Kidney (tissue), 14 donors: Measurements from ENCODE around the gene MED20. TPM values are rescaled to one million over a fixed set of nuclear protein-coding genes. Genes with fewer than 3 reads are reported as not detected.

ENCODE experiments used
- DNase-seq, 5 donors: peaks; one replicate each; pipeline ENCODE4 v3.0.0-alpha.2; 2013 to 2020
- FAIRE-seq: peaks from 2 replicates; lab custom pipeline; 2012; peaks lifted over from hg19 to GRCh38; lab: Jason Lieb, UNC
- H3K27ac ChIP-seq, 2 donors: one replicate each; pipeline ENCODE4 v1.7.0; 2013; ENCODE audit warnings: low read depth in 2 of 2, low read length in 2 of 2, inconsistent platforms in 1 of 2
- H3K27me3 ChIP-seq: one replicate; pipeline ENCODE4 v1.7.1; 2013; ENCODE audit warnings: low read length, inconsistent platforms; ENCODE audit not compliant: control insufficient read depth, insufficient read depth
- H3K36me3 ChIP-seq, 3 donors: one replicate each; pipeline versions ENCODE4 v1.7.0 to v1.7.1; 2013; ENCODE audit warnings: low read length in 3 of 3, control low read depth in 1 of 3, inconsistent platforms in 1 of 3; ENCODE audit not compliant: insufficient read depth in 3 of 3, control insufficient read depth in 2 of 3
- H3K4me1 ChIP-seq, 3 donors: one replicate each; pipeline versions ENCODE4 v1.7.0 to v1.7.1; 2013; ENCODE audit warnings: low read length in 3 of 3, inconsistent platforms in 1 of 3, low read depth in 1 of 3; ENCODE audit not compliant: control insufficient read depth in 2 of 3, insufficient read depth in 2 of 3
- H3K4me3 ChIP-seq, 3 donors: one replicate each; pipeline versions ENCODE4 v1.7.0 to v1.8.1; 2013; ENCODE audit warnings: low read length in 3 of 3, control low read depth in 1 of 3, inconsistent platforms in 1 of 3
- H3K9ac ChIP-seq, 3 donors: one replicate each; pipeline versions ENCODE4 v1.7.0 to v1.7.1; 2013; ENCODE audit warnings: low read length in 3 of 3, control low read depth in 1 of 3, inconsistent platforms in 1 of 3
- H3K9me3 ChIP-seq, 3 donors: one replicate each; pipeline versions ENCODE4 v1.7.0 to v1.7.1; 2013; ENCODE audit warnings: low read length in 3 of 3, control low read depth in 1 of 3, inconsistent platforms in 1 of 3; ENCODE audit not compliant: control insufficient read depth in 2 of 3, insufficient read depth in 1 of 3
- CTCF ChIP-seq: IDR thresholded peaks from 3 replicates; pipeline ENCODE4 v1.5.1; 2012; ENCODE audit warnings: mild to moderate bottlenecking, moderate library complexity, borderline replicate concordance; ENCODE audit not compliant: insufficient read depth; ENCODE audit errors: extremely low read depth
- intact Hi-C: fragments of 100-400 bp; cut with DNase I; formaldehyde crosslinking; loops from one replicate; pipeline ENCODE4 v1.11.1; 2022
- polyA plus RNA-seq: library from polyadenylated mRNA; stranded (reverse); fragments of 350-450 nt; fragmentation: Illumina TruSeq; extraction: RNeasy Lipid Tissue Mini Kit (QIAGEN cat#74804); gene quantifications from one replicate; pipeline ENCODE4 v1.2.3, GENCODE V29; 2014; ENCODE audit warnings: low read depth, low replicate concordance; ENCODE audit not compliant: insufficient read depth
- total RNA-seq: library from RNA; stranded (reverse); fragmentation: NEBNext Ultra II Directional; extraction: Animal tissue kit (Norgen Biotek cat#: 25700); gene quantifications from one replicate; pipeline ENCODE4 v1.2.1, GENCODE V29; 2021
- donor health status: control.
- donor health status: control.
- donor health status: control.
- donor health status: control.
- donor health status: control.
- donor health status: DM: yes; HTN: yes; CAD: no.
- donor health status: Normal renal cell carcinoma (clear cell type).

Gene MED20
- total and polyA plus RNA-seq, 2 donors from 2014 or later = 15.1 to 22.0 TPM

GRCh38 chr6:41914869-41915530 lies 5.9 kb downstream of the MED20 start:
- Histone ChIP-seq H3K4me1 (peaks cover 0 to 20% (median 13%) of the 10 kb centered on the region in 3 donors), H3K27me3 (no peaks in the 10 kb centered on the region), H3K27ac (peak overlapping the region in 1 of 2 donors; percentile 45), H3K4me3 (no peak overlapping the region), H3K9me3 (no peaks in the 10 kb centered on the region), H3K9ac (no peak overlapping the region), H3K36me3 (peaks cover 2 to 8% (median 2%) of the 10 kb centered on the region in 3 donors)
- TF ChIP-seq CTCF = no peak
- no peak for FAIRE-seq
- DNase-seq = peak in 2 of 5 donors; percentile 13
- intact Hi-C loops = no loop called here

GRCh38 chr6:41914343-41914742 lies 6.6 kb downstream of the MED20 start:
- no peak for TF ChIP-seq CTCF
- Histone ChIP-seq H3K36me3 (peaks cover 2 to 10% (median 2%) of the 10 kb centered on the region in 3 donors), H3K9ac (no peak overlapping the region), H3K9me3 (no peaks in the 10 kb centered on the region), H3K27ac (peak overlapping the region in 1 of 2 donors; percentile 5), H3K27me3 (no peaks in the 10 kb centered on the region), H3K4me1 (peaks cover 0 to 14% (median 9%) of the 10 kb centered on the region in 3 donors), H3K4me3 (no peak overlapping the region)
- intact Hi-C loops = no loop called here
- no peak for FAIRE-seq
- DNase-seq = no peak

- Histone ChIP-seq H3K9me3 (no peaks in the 10 kb centered on the region), H3K36me3 (peaks cover 10 to 41% (median 18%) of the 10 kb centered on the region in 3 donors), H3K4me1 (peaks cover 0 to 10% (median 9%) of the 10 kb centered on the region in 3 donors), H3K4me3 (no peak overlapping the region), H3K9ac (no peak overlapping the region), H3K27ac (no peak overlapping the region), H3K27me3 (no peaks in the 10 kb centered on the region)
- FAIRE-seq = no peak
- no peak for TF ChIP-seq CTCF
- intact Hi-C loops = no loop called here
- DNase-seq = no peak
These were observed 11.2 kb downstream of the MED20 start for GRCh38 chr6:41909727-41910126.
